ENCODE data around the gene SFTPD. TPM values are rescaled to one million over a fixed set of nuclear protein-coding genes. Genes with fewer than 3 reads are reported as not detected.

SFTPD gene
- total and polyA plus RNA-seq, 10 of the 15 experiments (the other 5 are each of a cell fraction or from before 2014, with no cell fraction given), result 0.31 TPM; not detected in 9

- TF ChIP-seq HDAC6 (IDR thresholded peaks at IDR 0.05; ENCODE audit: unreplicated experiment) (no peak), JUND (IDR thresholded peaks at IDR 0.05; ENCODE audit: low read depth, low read length) (no peak)
- TF ChIP-seq, protein P1, sequence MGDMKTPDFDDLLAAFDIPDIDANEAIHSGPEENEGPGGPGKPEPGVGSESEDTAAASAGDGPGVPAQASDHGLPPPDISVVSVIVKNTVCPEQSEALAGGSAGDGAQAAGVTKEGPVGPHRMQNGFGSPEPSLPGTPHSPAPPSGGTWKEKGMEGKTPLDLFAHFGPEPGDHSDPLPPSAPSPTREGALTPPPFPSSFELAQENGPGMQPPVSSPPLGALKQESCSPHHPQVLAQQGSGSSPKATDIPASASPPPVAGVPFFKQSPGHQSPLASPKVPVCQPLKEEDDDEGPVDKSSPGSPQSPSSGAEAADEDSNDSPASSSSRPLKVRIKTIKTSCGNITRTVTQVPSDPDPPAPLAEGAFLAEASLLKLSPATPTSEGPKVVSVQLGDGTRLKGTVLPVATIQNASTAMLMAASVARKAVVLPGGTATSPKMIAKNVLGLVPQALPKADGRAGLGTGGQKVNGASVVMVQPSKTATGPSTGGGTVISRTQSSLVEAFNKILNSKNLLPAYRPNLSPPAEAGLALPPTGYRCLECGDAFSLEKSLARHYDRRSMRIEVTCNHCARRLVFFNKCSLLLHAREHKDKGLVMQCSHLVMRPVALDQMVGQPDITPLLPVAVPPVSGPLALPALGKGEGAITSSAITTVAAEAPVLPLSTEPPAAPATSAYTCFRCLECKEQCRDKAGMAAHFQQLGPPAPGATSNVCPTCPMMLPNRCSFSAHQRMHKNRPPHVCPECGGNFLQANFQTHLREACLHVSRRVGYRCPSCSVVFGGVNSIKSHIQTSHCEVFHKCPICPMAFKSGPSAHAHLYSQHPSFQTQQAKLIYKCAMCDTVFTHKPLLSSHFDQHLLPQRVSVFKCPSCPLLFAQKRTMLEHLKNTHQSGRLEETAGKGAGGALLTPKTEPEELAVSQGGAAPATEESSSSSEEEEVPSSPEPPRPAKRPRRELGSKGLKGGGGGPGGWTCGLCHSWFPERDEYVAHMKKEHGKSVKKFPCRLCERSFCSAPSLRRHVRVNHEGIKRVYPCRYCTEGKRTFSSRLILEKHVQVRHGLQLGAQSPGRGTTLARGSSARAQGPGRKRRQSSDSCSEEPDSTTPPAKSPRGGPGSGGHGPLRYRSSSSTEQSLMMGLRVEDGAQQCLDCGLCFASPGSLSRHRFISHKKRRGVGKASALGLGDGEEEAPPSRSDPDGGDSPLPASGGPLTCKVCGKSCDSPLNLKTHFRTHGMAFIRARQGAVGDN (IDR thresholded peaks at IDR 0.05), result no peak
These were observed 21.6 kb downstream of the SFTPD start (continued) for GRCh38 chr10:79927111-79927828.

- no peaks in the 10 kb centered on the region for H3K4me1 ChIP-seq (ENCODE audit: control insufficient read depth, insufficient read depth, low read length)
- no peaks in the 10 kb centered on the region for H3K36me3 ChIP-seq (ENCODE audit: control insufficient read depth in 2 of 2, insufficient read depth in 2 of 2, low read length in 1 of 2)
- intact Hi-C loops (cut with micrococcal nuclease; ENCODE audit: unreplicated experiment) (no loop called here), in situ Hi-C loops (cut with MboI) (loop anchor here (5.0 to 25.0 kb wide), 2 partner anchors 139 to 364 kb away; partner anchors contain the start of gene SFTPA2)
- H3K27me3 ChIP-seq (replicated peaks in 1 of 2; ENCODE audit: control insufficient read depth in 2 of 2, insufficient read depth in 2 of 2, low read length in 1 of 2), result no peaks in the 10 kb centered on the region; a peak in 2 of 4 replicates
- no peak overlapping the region for H2AFZ ChIP-seq (ENCODE audit: control insufficient read depth, low read depth, low read length)
- ChIA-PET POLR2A (no interaction called here), CTCF (no interaction called here), SMC1A (ENCODE audit: uncharacterized antibody, unreplicated experiment) (interaction anchor here (0.9 to 1.1 kb wide), 3 partner anchors 8 to 11 kb away, joined by 3 read pairs; no protein-coding TSS in a partner anchor), RAD21 (ENCODE audit: unreplicated experiment) (no interaction called here)
- WGBS (ENCODE audit: insufficient coverage, insufficient replicate concordance, low lambda C conversion rate, missing lambda C conversion rate), result 49% methylated on average over 7 of the region's 7 CpGs
- no peak for FAIRE-seq
- H3K9ac ChIP-seq (ENCODE audit: control insufficient read depth, insufficient read depth, low read length), result no peak overlapping the region
- no peak for ATAC-seq
- no peaks in the 10 kb centered on the region for H4K20me1 ChIP-seq (ENCODE audit: control insufficient read depth, insufficient read depth)
- no peak overlapping the region for H3K27ac ChIP-seq (ENCODE audit: control insufficient read depth, insufficient read depth)
- H3K79me2 ChIP-seq (ENCODE audit: control insufficient read depth, insufficient read depth, low read length), result no peaks in the 10 kb centered on the region
- H3K4me2 ChIP-seq (ENCODE audit: control insufficient read depth, insufficient read depth), result no peak overlapping the region
- H3K9me3 ChIP-seq (replicated peaks; ENCODE audit: control insufficient read depth, insufficient read depth, low read length), result no peaks in the 10 kb centered on the region
- no peak overlapping the region for H3K4me3 ChIP-seq
- BruUV-seq (replicated peaks), result no TSS peak
- DNase-seq (ENCODE audit: low read depth, low spot score), result no peak
- TF ChIP-seq GATAD2B (conservative IDR thresholded peaks at IDR 0.05; ENCODE audit: low read depth) (no peak), SMARCA5 (IDR thresholded peaks at IDR 0.05) (no peak), NFIC (IDR thresholded peaks at IDR 0.05; ENCODE audit: low read depth, low read length) (no peak), DPF2 (IDR thresholded peaks at IDR 0.05) (no peak), BRCA1 (IDR thresholded peaks at IDR 0.05; ENCODE audit: low read depth, low read length) (no peak), E4F1 (IDR thresholded peaks at IDR 0.05; ENCODE audit: borderline replicate concordance, partially characterized antibody) (no peak), SREBF2 (IDR thresholded peaks at IDR 0.05; ENCODE audit: low read length) (no peak), FOXM1 (IDR thresholded peaks at IDR 0.05; ENCODE audit: low read depth, low read length) (no peak), RCOR1 (conservative IDR thresholded peaks at IDR 0.05; ENCODE audit: low read depth, low read length) (no peak), GABPA (IDR thresholded peaks at IDR 0.05; ENCODE audit: low read depth) (no peak), ZNF384 (IDR thresholded peaks at IDR 0.05; ENCODE audit: borderline replicate concordance, low read depth, low read length) (no peak), KLF5 (IDR thresholded peaks at IDR 0.05; ENCODE audit: partially characterized antibody) (no peak), NFYA (IDR thresholded peaks at IDR 0.05; ENCODE audit: borderline replicate concordance, low read depth, low read length) (no peak), YY1 (IDR thresholded peaks at IDR 0.05; ENCODE audit: low read depth, low read length) (no peak), RAD51 (IDR thresholded peaks at IDR 0.05) (no peak)
These were observed 22.9 kb downstream of the SFTPD start for GRCh38 chr10:79926037-79926436.
